Astrocyte (in vitro differentiated cells and primary cell): Measurements from ENCODE around the gene RCOR3. TPM values are rescaled to one million over a fixed set of nuclear protein-coding genes. Genes with fewer than 3 reads are reported as not detected.

Source experiments
- DNase-seq: peaks from one replicate; pipeline ENCODE4 v3.0.0-alpha.2; 2010; ENCODE audit warnings: low read depth
- FAIRE-seq: peaks from 2 replicates; lab custom pipeline; 2011; peaks lifted over from hg19 to GRCh38; lab: Jason Lieb, UNC
- H2AFZ ChIP-seq: 2 replicates; pipeline ENCODE4 v1.6.0; 2012; ENCODE audit warnings: low read depth, low read length, inconsistent platforms
- H3K27ac ChIP-seq: 2 replicates; pipeline ENCODE4 v1.5.1; 2011; ENCODE audit warnings: low read depth, low read length, inconsistent platforms
- H3K27me3 ChIP-seq: 2 replicates; pipeline ENCODE4 v1.6.0; 2011; ENCODE audit warnings: low read length, inconsistent platforms; ENCODE audit not compliant: insufficient read depth
- H3K36me3 ChIP-seq: 2 replicates; pipeline ENCODE4 v1.5.1; 2011; ENCODE audit warnings: low read length, inconsistent platforms; ENCODE audit not compliant: insufficient read depth
- H3K4me1 ChIP-seq: 2 replicates; pipeline ENCODE4 v1.5.1; 2011; ENCODE audit warnings: low read length, inconsistent platforms; ENCODE audit not compliant: insufficient read depth
- H3K4me2 ChIP-seq: 2 replicates; pipeline ENCODE4 v1.6.0; 2012; ENCODE audit warnings: low read length, inconsistent platforms
- H3K4me3 ChIP-seq: 2 replicates; pipeline ENCODE4 v1.5.1; 2011; ENCODE audit warnings: low read depth, mild to moderate bottlenecking, low read length, inconsistent platforms; ENCODE audit not compliant: insufficient read depth
- H3K79me2 ChIP-seq: 2 replicates; pipeline ENCODE4 v1.6.0; 2012; ENCODE audit warnings: mild to moderate bottlenecking, low read length, inconsistent platforms; ENCODE audit not compliant: insufficient read depth
- H3K9ac ChIP-seq: 2 replicates; pipeline ENCODE4 v1.6.0; 2012; ENCODE audit warnings: mild to moderate bottlenecking, low read length, inconsistent platforms
- H3K9me3 ChIP-seq: 2 replicates; pipeline ENCODE4 v1.5.1; 2012; ENCODE audit warnings: low read depth, mild to moderate bottlenecking, low read length, inconsistent platforms; ENCODE audit not compliant: insufficient read depth
- H4K20me1 ChIP-seq: 2 replicates; pipeline ENCODE4 v1.6.0; 2012; ENCODE audit warnings: low read length, inconsistent platforms; ENCODE audit not compliant: insufficient read depth
- H3K27ac Mint-ChIP-seq: one replicate; pipeline ENCODE4 v1.8.0; 2021; ENCODE audit warnings: mild to moderate bottlenecking, mixed read lengths; ENCODE audit not compliant: unreplicated experiment
- H3K27me3 Mint-ChIP-seq: one replicate; pipeline ENCODE4 v1.8.0; 2021; ENCODE audit warnings: low read depth, mixed read lengths; ENCODE audit not compliant: unreplicated experiment
- H3K36me3 Mint-ChIP-seq: one replicate; pipeline ENCODE4 v1.8.0; 2021; ENCODE audit warnings: low read depth, mixed read lengths; ENCODE audit not compliant: unreplicated experiment
- H3K4me1 Mint-ChIP-seq: one replicate; pipeline ENCODE4 v1.8.0; 2021; ENCODE audit warnings: low read depth, mixed read lengths; ENCODE audit not compliant: unreplicated experiment
- H3K4me3 Mint-ChIP-seq: one replicate; pipeline ENCODE4 v1.8.0; 2021; ENCODE audit warnings: mild to moderate bottlenecking, moderate library complexity, mixed read lengths; ENCODE audit not compliant: unreplicated experiment
- H3K9me3 Mint-ChIP-seq: one replicate; pipeline ENCODE4 v1.8.0; 2021; ENCODE audit warnings: mild to moderate bottlenecking, mixed read lengths; ENCODE audit not compliant: unreplicated experiment
- EZH2 ChIP-seq: IDR thresholded peaks from 2 replicates; pipeline ENCODE4 v1.6.1; 2012; ENCODE audit warnings: mild to moderate bottlenecking, low read length, inconsistent platforms; ENCODE audit not compliant: insufficient read depth
- total RNA-seq: library from RNA; stranded (reverse); gene quantifications from 2 replicates; pipeline ENCODE4 v1.2.1, GENCODE V29; 2021
- TF ChIP-seq, protein P1 (sequence below): IDR thresholded peaks from 2 replicates; pipeline ENCODE4 v1.5.1; 2011; ENCODE audit warnings: low read depth, mild to moderate bottlenecking, inconsistent platforms, low read length, moderate library complexity; ENCODE audit not compliant: insufficient read depth

Gene RCOR3
- total RNA-seq, 1 donor from 2014 or later: 68.2 TPM

DNA sequence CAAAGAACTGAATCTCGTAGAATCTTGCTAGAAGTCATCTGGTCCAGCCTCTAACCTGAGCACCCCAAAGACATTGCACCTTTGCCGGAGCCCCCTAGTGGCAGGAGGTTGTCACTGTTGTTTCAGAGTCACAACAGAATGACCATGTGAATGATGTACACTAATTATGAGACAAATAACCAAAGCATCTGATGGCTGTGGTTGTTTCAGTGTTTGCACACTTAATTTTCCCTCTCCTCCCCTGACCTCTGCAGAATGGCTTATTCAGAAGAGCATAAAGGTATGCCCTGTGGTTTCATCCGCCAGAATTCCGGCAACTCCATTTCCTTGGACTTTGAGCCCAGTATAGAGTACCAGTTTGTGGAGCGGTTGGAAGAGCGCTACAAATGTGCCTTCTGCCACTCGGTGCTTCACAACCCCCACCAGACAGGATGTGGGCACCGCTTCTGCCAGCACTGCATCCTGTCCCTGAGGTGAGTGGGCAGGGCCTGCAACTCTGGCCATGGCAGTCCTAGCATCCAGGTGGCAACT, 93.9 kb downstream of the RCOR3 start:
- H3K79me2 ChIP-seq: peaks cover 15% of the 10 kb centered on the region
- H3K4me3 ChIP-seq: no peak overlapping the region
- no peak overlapping the region for H3K27ac Mint-ChIP-seq
- TF ChIP-seq, protein P1, sequence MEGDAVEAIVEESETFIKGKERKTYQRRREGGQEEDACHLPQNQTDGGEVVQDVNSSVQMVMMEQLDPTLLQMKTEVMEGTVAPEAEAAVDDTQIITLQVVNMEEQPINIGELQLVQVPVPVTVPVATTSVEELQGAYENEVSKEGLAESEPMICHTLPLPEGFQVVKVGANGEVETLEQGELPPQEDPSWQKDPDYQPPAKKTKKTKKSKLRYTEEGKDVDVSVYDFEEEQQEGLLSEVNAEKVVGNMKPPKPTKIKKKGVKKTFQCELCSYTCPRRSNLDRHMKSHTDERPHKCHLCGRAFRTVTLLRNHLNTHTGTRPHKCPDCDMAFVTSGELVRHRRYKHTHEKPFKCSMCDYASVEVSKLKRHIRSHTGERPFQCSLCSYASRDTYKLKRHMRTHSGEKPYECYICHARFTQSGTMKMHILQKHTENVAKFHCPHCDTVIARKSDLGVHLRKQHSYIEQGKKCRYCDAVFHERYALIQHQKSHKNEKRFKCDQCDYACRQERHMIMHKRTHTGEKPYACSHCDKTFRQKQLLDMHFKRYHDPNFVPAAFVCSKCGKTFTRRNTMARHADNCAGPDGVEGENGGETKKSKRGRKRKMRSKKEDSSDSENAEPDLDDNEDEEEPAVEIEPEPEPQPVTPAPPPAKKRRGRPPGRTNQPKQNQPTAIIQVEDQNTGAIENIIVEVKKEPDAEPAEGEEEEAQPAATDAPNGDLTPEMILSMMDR: peak; percentile 65
- no peak for TF ChIP-seq EZH2
- H3K9ac ChIP-seq: no peak overlapping the region
- no peaks in the 10 kb centered on the region for H3K27me3 Mint-ChIP-seq
- H3K36me3 ChIP-seq: peaks cover 2% of the 10 kb centered on the region
- DNase-seq: no peak
- H3K9me3 Mint-ChIP-seq: peaks cover 2% of the 10 kb centered on the region
- no peak overlapping the region for H3K27ac ChIP-seq
- H3K27me3 ChIP-seq: no peaks in the 10 kb centered on the region
- H3K4me3 Mint-ChIP-seq: no peak overlapping the region
- H3K4me1 Mint-ChIP-seq: peaks cover 11% of the 10 kb centered on the region
- no peak overlapping the region for H3K4me2 ChIP-seq
- H3K9me3 ChIP-seq: no peaks in the 10 kb centered on the region
- H2AFZ ChIP-seq: no peak overlapping the region
- FAIRE-seq: no peak
- H3K4me1 ChIP-seq: peaks cover 11% of the 10 kb centered on the region
- peaks cover 28% of the 10 kb centered on the region for H3K36me3 Mint-ChIP-seq
- H4K20me1 ChIP-seq: peaks cover 21% of the 10 kb centered on the region

DNA sequence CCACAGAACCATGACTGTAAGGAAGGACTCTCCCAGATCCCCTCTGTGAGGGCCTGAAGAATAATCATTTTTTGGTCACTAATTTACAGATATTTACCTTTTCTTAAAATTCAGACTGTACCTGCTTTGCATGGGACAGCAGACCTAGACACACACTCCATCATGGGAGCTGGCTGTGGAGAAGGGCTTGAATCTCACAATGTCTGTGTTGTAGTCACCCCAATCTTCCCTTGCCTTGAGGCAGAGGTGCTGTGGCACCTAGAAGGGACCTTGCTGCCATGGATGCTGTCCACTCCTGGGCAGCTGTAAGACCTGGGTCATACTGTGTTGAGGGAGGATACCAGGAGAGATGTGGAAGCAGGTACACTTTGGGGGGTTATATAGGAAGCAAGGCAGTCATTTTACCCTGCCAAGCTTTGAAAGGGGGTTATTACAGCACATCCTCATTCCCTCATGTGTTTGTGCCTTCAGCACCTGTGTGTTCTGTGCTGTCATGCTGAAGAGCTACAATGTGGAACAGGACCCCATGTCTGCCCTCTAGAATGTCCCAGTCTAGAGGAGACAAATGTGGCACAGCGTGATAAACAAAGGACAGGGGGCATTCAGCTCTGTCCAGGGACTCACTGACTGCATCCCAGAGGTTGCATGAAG, 94.5 kb downstream of the RCOR3 start:
- no peak overlapping the region for H3K4me3 ChIP-seq
- H3K27me3 ChIP-seq: no peaks in the 10 kb centered on the region
- no peak for FAIRE-seq
- no peak overlapping the region for H3K4me2 ChIP-seq
- H3K79me2 ChIP-seq: peaks cover 15% of the 10 kb centered on the region
- H3K9ac ChIP-seq: no peak overlapping the region
- H3K27ac ChIP-seq: no peak overlapping the region
- H3K4me3 Mint-ChIP-seq: no peak overlapping the region
- H3K36me3 ChIP-seq: peaks cover 2% of the 10 kb centered on the region
- H3K36me3 Mint-ChIP-seq: peaks cover 28% of the 10 kb centered on the region
- H3K4me1 ChIP-seq: peaks cover 11% of the 10 kb centered on the region
- TF ChIP-seq EZH2: no peak
- TF ChIP-seq, protein P1: no peak
- H3K27me3 Mint-ChIP-seq: no peaks in the 10 kb centered on the region
- DNase-seq: no peak
- H3K4me1 Mint-ChIP-seq: peaks cover 11% of the 10 kb centered on the region
- H4K20me1 ChIP-seq: peaks cover 21% of the 10 kb centered on the region
- H3K27ac Mint-ChIP-seq: no peak overlapping the region
- H3K9me3 Mint-ChIP-seq: peaks cover 2% of the 10 kb centered on the region
- no peaks in the 10 kb centered on the region for H3K9me3 ChIP-seq
- H2AFZ ChIP-seq: no peak overlapping the region

DNA sequence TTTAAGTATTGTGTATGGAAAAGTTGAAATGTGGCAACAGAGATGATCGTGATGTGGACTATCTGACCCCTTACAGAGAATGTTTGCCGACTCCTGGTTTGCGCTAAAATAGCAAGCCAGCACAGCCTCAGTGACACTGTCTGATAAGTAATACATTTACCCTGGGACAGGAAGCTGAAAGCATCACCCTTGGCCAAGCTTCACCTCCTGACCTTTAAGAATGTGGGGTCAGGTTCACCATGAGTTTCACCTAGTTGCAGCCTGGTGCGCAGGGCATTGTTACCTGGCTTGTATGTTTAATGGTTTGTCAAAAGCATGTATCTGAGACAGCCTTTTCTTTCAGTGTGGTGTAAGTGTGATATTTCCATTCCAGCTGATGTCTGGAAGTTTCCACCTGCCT, 96.7 kb downstream of the RCOR3 start:
- peaks cover 11% of the 10 kb centered on the region for H3K4me1 Mint-ChIP-seq
- Histone ChIP-seq H3K27me3 (no peaks in the 10 kb centered on the region), H3K9me3 (no peaks in the 10 kb centered on the region), H2AFZ (no peak overlapping the region), H3K4me3 (no peak overlapping the region), H3K79me2 (peaks cover 9% of the 10 kb centered on the region), H3K4me1 (peaks cover 11% of the 10 kb centered on the region), H3K4me2 (no peak overlapping the region), H3K9ac (no peak overlapping the region), H3K27ac (no peak overlapping the region), H4K20me1 (peaks cover 20% of the 10 kb centered on the region), H3K36me3 (peaks cover 4% of the 10 kb centered on the region)
- H3K4me3 Mint-ChIP-seq: no peak overlapping the region
- no peak overlapping the region for H3K27ac Mint-ChIP-seq
- no peaks in the 10 kb centered on the region for H3K27me3 Mint-ChIP-seq
- peaks cover 27% of the 10 kb centered on the region for H3K36me3 Mint-ChIP-seq
- TF ChIP-seq, protein P1: no peak
- TF ChIP-seq EZH2: no peak
- FAIRE-seq (no peak), DNase-seq (no peak)
- peaks cover 2% of the 10 kb centered on the region for H3K9me3 Mint-ChIP-seq
